Umbilical cord (tissue), 2 donors: Measurements from ENCODE around the gene NLN. TPM values are rescaled to one million over a fixed set of nuclear protein-coding genes. Genes with fewer than 3 reads are reported as not detected.
"Not testable (repeated sequence)": the region's sequence is repeated elsewhere in the genome, so short reads cannot be mapped to it uniquely, and the experiment has no call there.

Experiments used
- DNase-seq: peaks from one replicate; pipeline ENCODE4 v3.0.0-alpha.2; 2015; ENCODE audit warnings: low spot score
- total RNA-seq: library from RNA; depleted of rRNA; stranded (reverse); fragments of >200 nt; gene quantifications from one replicate; pipeline ENCODE4 v1.2.3, GENCODE V29; 2014; ENCODE audit warnings: low replicate concordance; ENCODE audit not compliant: insufficient read depth

The NLN gene
- total RNA-seq, 1 donor from 2014 or later = 10.4 TPM

DNA sequence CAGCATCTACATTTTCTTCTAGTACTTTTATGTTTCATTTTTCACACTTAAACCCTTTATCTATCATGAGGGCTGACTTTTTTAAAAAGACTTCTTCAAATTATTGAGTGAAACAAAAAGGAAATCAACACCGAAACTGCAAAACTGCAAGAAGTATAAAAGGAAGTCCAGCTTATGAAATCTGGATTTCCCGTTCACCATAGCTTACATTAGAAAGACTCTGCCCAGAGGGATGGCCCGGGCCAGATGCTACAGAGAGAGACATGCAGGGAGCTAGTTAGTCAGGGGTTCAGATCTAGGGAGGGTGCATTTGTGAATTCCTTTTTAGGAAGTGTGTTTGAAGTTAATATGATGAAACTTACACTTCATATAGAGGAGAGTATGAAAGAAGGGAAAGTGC lies 10.0 kb downstream of the NLN start:
- DNase-seq = peak; percentile 13

- not testable (repeated sequence) for DNase-seq
Measured at GRCh38 chr5:65734196-65734775, 12.3 kb downstream of the NLN start.

GRCh38 chr5:65734921-65735320 lies 12.9 kb downstream of the NLN start:
- no peak for DNase-seq

GRCh38 chr5:65736011-65736410 lies 14.0 kb downstream of the NLN start:
- DNase-seq = no peak

DNA sequence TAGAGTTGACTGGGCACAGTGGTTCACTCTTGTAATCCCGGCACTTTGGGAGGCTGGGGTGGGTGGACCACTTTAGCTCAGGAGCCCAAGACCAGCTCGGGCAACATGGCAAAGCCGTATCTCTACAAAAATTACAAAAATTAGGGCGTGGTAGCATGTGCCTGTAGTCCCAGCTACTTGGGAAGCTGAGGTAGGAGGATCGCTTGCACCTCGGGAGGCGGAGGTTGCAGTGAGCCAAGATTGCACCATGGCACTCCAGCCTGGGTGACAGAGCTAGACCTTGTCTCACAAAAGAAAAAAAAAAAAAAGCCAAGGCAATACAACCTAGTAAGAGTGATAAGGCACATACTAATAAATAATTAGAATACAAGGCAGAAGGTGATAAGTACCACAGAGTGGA lies 15.8 kb downstream of the NLN start:
- DNase-seq = no peak

DNA sequence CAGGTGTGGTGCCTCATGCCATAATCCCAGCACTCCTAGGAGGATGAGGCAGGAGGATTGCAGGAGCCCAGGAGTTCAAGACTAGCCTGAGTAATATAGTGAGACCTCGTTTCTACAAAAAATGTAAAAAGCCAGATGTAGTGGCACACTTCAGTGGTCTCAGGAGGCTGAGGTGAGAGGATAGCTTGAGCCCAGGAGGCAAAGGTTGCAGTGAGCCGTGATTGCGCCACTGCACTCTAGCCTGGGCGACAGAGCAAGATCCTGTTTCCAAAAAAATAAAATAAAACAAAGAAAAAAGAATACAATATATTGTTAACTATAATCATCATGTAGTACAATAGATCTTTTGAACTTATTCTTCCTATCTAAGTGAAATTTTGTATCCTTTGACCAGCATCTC lies 16.3 kb downstream of the NLN start:
- no peak for DNase-seq

- no peak for DNase-seq
Measured at GRCh38 chr5:65739162-65739561, 17.2 kb downstream of the NLN start.

- DNase-seq = peak; percentile 59
Measured at GRCh38 chr5:65742565-65743231, 20.7 kb downstream of the NLN start.

GRCh38 chr5:65749221-65749844 lies 27.3 kb downstream of the NLN start:
- DNase-seq = no peak

DNA sequence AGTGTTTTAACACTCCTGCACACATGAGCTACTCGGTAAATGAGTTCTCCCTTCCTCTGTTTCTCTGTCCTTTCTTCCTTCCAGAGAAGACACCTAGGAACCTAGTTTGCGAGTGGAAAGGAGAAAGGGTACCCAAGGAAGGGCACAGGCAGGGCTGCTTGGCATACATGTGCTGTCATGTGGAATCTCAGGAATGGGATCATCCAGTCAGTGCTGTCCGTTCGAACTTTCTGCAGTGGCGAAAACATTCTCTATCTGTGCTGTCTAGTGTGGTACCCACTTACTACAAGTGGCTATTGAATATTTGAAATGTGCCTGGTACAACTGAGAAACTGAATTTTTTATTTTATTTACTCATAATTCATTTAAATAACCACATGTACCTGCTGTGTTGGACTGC lies 28.0 kb downstream of the NLN start:
- DNase-seq = no peak

DNA sequence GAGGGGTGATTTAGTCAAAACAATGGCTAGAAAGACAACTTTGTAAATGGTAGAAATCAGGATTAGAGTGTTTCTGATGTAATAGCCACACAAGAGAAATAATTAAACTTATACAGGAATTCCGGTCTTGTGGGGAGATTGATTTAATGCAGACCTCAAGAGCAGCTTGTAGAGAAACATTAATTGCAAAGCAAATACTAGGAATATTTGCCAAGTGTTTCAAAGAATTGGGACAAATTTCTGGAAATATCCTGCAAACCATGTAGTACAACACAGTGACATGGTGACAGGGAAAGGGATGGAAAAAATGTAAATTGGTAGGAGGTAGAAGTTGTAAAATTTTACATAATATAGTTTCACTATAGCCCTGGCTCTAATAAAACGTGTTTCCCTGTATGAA lies 28.9 kb downstream of the NLN start:
- no peak for DNase-seq

DNA sequence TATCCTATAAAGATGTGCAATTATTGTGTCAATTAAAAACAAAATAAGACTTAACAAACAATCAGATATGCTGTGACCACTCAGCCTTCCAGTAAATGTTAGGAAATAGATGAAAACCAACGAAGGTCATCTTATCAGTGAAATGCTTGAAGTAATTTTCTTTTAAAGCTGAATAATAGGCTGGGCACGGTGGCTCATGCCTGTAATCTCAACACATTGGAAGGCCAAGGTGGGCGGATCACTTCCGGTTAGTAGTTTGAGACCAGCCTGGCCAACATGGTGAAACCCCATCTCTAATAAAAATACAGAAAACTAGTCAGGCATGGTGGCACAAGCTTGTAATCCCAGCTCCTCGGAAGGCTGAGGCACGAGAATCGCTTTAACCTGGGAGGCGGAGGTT lies 31.2 kb downstream of the NLN start:
- no peak for DNase-seq

DNA sequence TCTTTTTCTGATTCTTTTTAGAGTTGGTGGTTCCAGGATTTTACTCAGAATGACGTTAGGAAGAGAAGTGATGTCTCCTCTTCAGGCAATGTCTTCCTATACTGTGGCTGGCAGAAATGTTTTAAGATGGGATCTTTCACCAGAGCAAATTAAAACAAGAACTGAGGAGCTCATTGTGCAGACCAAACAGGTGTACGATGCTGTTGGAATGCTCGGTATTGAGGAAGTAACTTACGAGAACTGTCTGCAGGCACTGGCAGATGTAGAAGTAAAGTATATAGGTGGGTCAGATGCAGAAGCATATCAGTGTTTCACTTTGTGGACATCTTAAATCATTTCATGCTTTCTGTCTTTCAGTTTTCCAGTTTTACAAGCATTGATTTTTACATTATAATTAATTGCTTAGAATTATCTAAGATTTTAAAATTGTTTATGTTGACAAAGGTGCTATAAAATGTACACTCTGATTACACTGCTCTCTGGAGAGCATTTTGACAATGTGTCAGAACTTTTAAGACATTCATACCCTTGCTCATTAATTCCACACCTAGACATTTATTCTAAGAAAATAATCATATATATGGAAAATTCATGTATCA lies 36.6 kb downstream of the NLN start:
- no peak for DNase-seq

- no peak for DNase-seq
Measured at GRCh38 chr5:65760504-65761275, 38.7 kb downstream of the NLN start.

- no peak for DNase-seq
Measured at GRCh38 chr5:65762234-65762633, 40.2 kb downstream of the NLN start.

GRCh38 chr5:65765582-65765981 lies 43.6 kb downstream of the NLN start:
- no peak for DNase-seq

- DNase-seq = no peak
Measured at GRCh38 chr5:65766175-65766574, 44.2 kb downstream of the NLN start.

GRCh38 chr5:65766781-65767180 lies 44.8 kb downstream of the NLN start:
- no peak for DNase-seq

- DNase-seq = no peak
Measured at GRCh38 chr5:65767565-65767964, 45.6 kb downstream of the NLN start.

- no peak for DNase-seq
Measured at GRCh38 chr5:65768723-65769346, 46.8 kb downstream of the NLN start.

- DNase-seq = peak; percentile 57
Measured at GRCh38 chr5:65769539-65769938, 47.5 kb downstream of the NLN start.

GRCh38 chr5:65771266-65771665 lies 49.3 kb downstream of the NLN start:
- DNase-seq = no peak
